ENCODE results near the gene SYTL2.

The SYTL2 gene

GRCh38 chr11:85742348-85742747 lies 68.6 kb downstream of the SYTL2 start:
- no peak overlapping the region for H3K4me3 ChIP-seq (ENCODE audit: low read depth, low read length, poor library complexity, severe bottlenecking)
- H3K9ac ChIP-seq (ENCODE audit: low read length), result no peak overlapping the region
- H3K9me2 ChIP-seq (ENCODE audit: low read depth, low read length), result no peaks in the 10 kb centered on the region
- H3K79me2 ChIP-seq (ENCODE audit: insufficient read depth, low read length), result no peaks in the 10 kb centered on the region
- TF ChIP-seq EZH2 (IDR thresholded peaks at IDR 0.05; ENCODE audit: borderline replicate concordance, low read length) (no peak), CTCF (IDR thresholded peaks at IDR 0.05; ENCODE audit: low read length) (no peak)
- H4K20me1 ChIP-seq (ENCODE audit: insufficient read depth, low read length), result no peaks in the 10 kb centered on the region
- no peak overlapping the region for H3K27ac ChIP-seq (ENCODE audit: low read depth, low read length, poor library complexity, severe bottlenecking)
- H3K4me2 ChIP-seq (ENCODE audit: low read length), result no peak overlapping the region
- no peaks in the 10 kb centered on the region for H3K36me3 ChIP-seq (ENCODE audit: insufficient read depth, low read length)
- no peaks in the 10 kb centered on the region for H3K27me3 ChIP-seq (ENCODE audit: insufficient read depth, low read length)
- no peaks in the 10 kb centered on the region for H3F3A ChIP-seq (ENCODE audit: insufficient read depth, low read length)
- H3K9me3 ChIP-seq (ENCODE audit: low read length), result no peaks in the 10 kb centered on the region
- H3K4me1 ChIP-seq (ENCODE audit: insufficient read depth, low read length, severe bottlenecking), result peaks cover 7% of the 10 kb centered on the region
- no peak overlapping the region for H2AFZ ChIP-seq (ENCODE audit: low read length)

- no peaks in the 10 kb centered on the region for H3K9me3 ChIP-seq (ENCODE audit: low read length)
- H3K9me2 ChIP-seq (ENCODE audit: low read depth, low read length), result no peaks in the 10 kb centered on the region
- no peaks in the 10 kb centered on the region for H4K20me1 ChIP-seq (ENCODE audit: insufficient read depth, low read length)
- TF ChIP-seq EZH2 (IDR thresholded peaks at IDR 0.05; ENCODE audit: borderline replicate concordance, low read length), result no peak
- no peak for TF ChIP-seq CTCF (IDR thresholded peaks at IDR 0.05; ENCODE audit: low read length)
- peaks cover 7% of the 10 kb centered on the region for H3K4me1 ChIP-seq (ENCODE audit: insufficient read depth, low read length, severe bottlenecking)
- H3K36me3 ChIP-seq (ENCODE audit: insufficient read depth, low read length), result no peaks in the 10 kb centered on the region
- H3F3A ChIP-seq (ENCODE audit: insufficient read depth, low read length), result no peaks in the 10 kb centered on the region
- H3K27me3 ChIP-seq (ENCODE audit: insufficient read depth, low read length), result no peaks in the 10 kb centered on the region
- no peak overlapping the region for H3K4me2 ChIP-seq (ENCODE audit: low read length)
- no peak overlapping the region for H3K9ac ChIP-seq (ENCODE audit: low read length)
- no peak overlapping the region for H3K4me3 ChIP-seq (ENCODE audit: low read depth, low read length, poor library complexity, severe bottlenecking)
- H3K27ac ChIP-seq (ENCODE audit: low read depth, low read length, poor library complexity, severe bottlenecking), result no peak overlapping the region
- H2AFZ ChIP-seq (ENCODE audit: low read length), result no peak overlapping the region
- no peaks in the 10 kb centered on the region for H3K79me2 ChIP-seq (ENCODE audit: insufficient read depth, low read length)
Observed at GRCh38 chr11:85740481-85741400, 70.2 kb downstream of the SYTL2 start.

DNA sequence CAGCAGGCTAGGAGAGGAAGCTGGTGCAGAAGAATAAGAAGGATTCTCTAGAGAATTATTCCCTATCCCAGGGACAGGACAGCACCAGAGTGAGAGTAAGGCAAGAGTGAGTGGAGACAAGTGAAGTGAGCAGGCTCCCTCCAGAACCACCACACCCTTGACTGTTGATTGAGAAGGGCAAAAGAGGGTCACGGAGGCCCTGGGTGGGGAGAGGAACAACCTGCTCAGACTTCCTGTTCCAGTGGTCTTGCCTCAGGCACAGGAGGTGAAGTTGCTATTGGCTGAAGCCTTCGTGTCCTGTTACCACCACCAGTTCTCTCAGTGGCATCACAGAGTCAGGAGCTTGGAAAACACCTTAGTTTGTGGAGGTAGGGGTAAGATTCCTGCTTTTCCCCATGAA lies 73.2 kb downstream of the SYTL2 start:
- Histone ChIP-seq H3K9me2 (ENCODE audit: low read depth, low read length) (no peaks in the 10 kb centered on the region), H3K4me3 (ENCODE audit: low read depth, low read length, poor library complexity, severe bottlenecking) (no peak overlapping the region), H3K9me3 (ENCODE audit: low read length) (no peaks in the 10 kb centered on the region), H3F3A (ENCODE audit: insufficient read depth, low read length) (no peaks in the 10 kb centered on the region), H3K27me3 (ENCODE audit: insufficient read depth, low read length) (no peaks in the 10 kb centered on the region), H4K20me1 (ENCODE audit: insufficient read depth, low read length) (no peaks in the 10 kb centered on the region), H3K4me1 (ENCODE audit: insufficient read depth, low read length, severe bottlenecking) (peaks cover 7% of the 10 kb centered on the region), H2AFZ (ENCODE audit: low read length) (no peak overlapping the region), H3K79me2 (ENCODE audit: insufficient read depth, low read length) (no peaks in the 10 kb centered on the region), H3K27ac (ENCODE audit: low read depth, low read length, poor library complexity, severe bottlenecking) (no peak overlapping the region), H3K9ac (ENCODE audit: low read length) (no peak overlapping the region), H3K4me2 (ENCODE audit: low read length) (no peak overlapping the region), H3K36me3 (ENCODE audit: insufficient read depth, low read length) (no peaks in the 10 kb centered on the region)
- TF ChIP-seq EZH2 (IDR thresholded peaks at IDR 0.05; ENCODE audit: borderline replicate concordance, low read length), result no peak
- no peak for TF ChIP-seq CTCF (IDR thresholded peaks at IDR 0.05; ENCODE audit: low read length)

Data from OCI-LY1 (cell line).